Body of pancreas (tissue), 4 donors: Measurements from ENCODE around the gene BRCC3. TPM values are rescaled to one million over a fixed set of nuclear protein-coding genes. Genes with fewer than 3 reads are reported as not detected.
A peak's percentile ranks its signal among the peaks of the same experiment; 100 is the strongest.

Experiments
- ATAC-seq: fragments of 150-250 bp; one replicate; pipeline ENCODE4 v1.9.1; 2016
- DNase-seq, 4 donors: peaks; one replicate each; pipeline ENCODE4 v3.0.0-alpha.2; 2019
- H3K27ac ChIP-seq, 4 donors: fragments of 200-600 bp; sonication (generic); 1 replicate in 3 of 4; 2 replicates in 1 of 4; pipeline versions ENCODE4 v1.5.1 to v1.6.1; 2016 to 2019; ENCODE audit warnings: mild to moderate bottlenecking in 1 of 4, mixed read lengths in 1 of 4, moderate library complexity in 1 of 4
- H3K27me3 ChIP-seq, 2 donors: fragments of 200-600 bp; sonication (generic); one replicate each; pipeline ENCODE4 v1.6.0; 2016; ENCODE audit warnings: mild to moderate bottlenecking in 1 of 2
- H3K36me3 ChIP-seq, 2 donors: fragments of 200-600 bp; sonication (generic); replicated peaks in 1 of 2; 2 replicates each; pipeline ENCODE4 v1.5.1; 2016; ENCODE audit warnings: low read depth in 2 of 2; ENCODE audit not compliant: insufficient read depth in 1 of 2
- H3K4me1 ChIP-seq: fragments of 200-600 bp; sonication (generic); one replicate; pipeline ENCODE4 v1.6.0; 2016
- H3K4me3 ChIP-seq, 2 donors: fragments of 200-600 bp; sonication (generic); 1 replicate in 1 of 2; 2 replicates in 1 of 2; pipeline ENCODE4 v1.5.1; 2016 to 2019
- H3K9me3 ChIP-seq, 3 donors: fragments of 200-600 bp; sonication (generic); 1 replicate in 2 of 3; 2 replicates in 1 of 3; pipeline ENCODE4 v1.5.1; 2016
- CTCF ChIP-seq, 7 experiments: fragments of 450-650 bp in 4 of 7; fragments of 200-600 bp in 3 of 7; sonication (generic) in 3 of 7; IDR thresholded peaks; one replicate each; pipeline ENCODE4 v1.5.1; 2016 to 2019; ENCODE audit warnings: antibody characterized with exemption in 7 of 7
- POLR2A ChIP-seq, 3 donors: fragments of 450-650 bp; IDR thresholded peaks; one replicate each; pipeline ENCODE4 v1.6.1; 2016; ENCODE audit warnings: antibody characterized with exemption in 3 of 3, mild to moderate bottlenecking in 2 of 3
- WGBS, 2 donors: methylation state at CpG; one replicate each; pipeline ENCODE4 v1.1.5; 2017; 5-methylcytosine and 5-hydroxymethylcytosine counted together
- intact Hi-C: fragments of 100-400 bp; cut with DNase I; formaldehyde crosslinking; loops from one replicate; pipeline ENCODE4 v1.15.1; 2023
- total RNA-seq, 2 donors: library from RNA; depleted of rRNA; stranded (reverse); fragments of >200 nt; gene quantifications; one replicate each; pipeline ENCODE4 v1.1.0, GENCODE V29; 2016

The BRCC3 gene
- 1 to 10 TPM; 6.3 to 7.5 TPM for total RNA-seq

GRCh38 chrX:155070975-155071693, at the start of gene BRCC3, which contains the start of the genes CMC4 and MTCP1:
Gene BRCC3 (plus strand): TSS chrX:155071508. CDS start chrX:155071528, 20 bp downstream.
Gene CMC4 (minus strand): TSS chrX:155071136. CDS start chrX:155064023, 7,113 bp downstream.
Gene MTCP1 (minus strand): TSS chrX:155071136. CDS start chrX:155066010, 5,126 bp downstream.
- DNase-seq = peak; percentile 82 to 86 (median 84)
- intact Hi-C loops = no loop called here
- 1% methylated on average over 29 of the region's 81 CpGs; no CpG with 5 or more reads in 1 of the 2 donors for WGBS, 2 donors
- Histone ChIP-seq H3K4me1 (peaks cover 17% of the 10 kb centered on the region), H3K36me3 (no peaks in the 10 kb centered on the region), H3K27me3 (no peaks in the 10 kb centered on the region), H3K27ac (peak within 1 kb of the TSS; percentile 48 to 92 (median 80)), H3K9me3 (no peaks in the 10 kb centered on the region), H3K4me3 (peak within 1 kb of the TSS; percentile 26 to 32)
- peak; percentile 92 for ATAC-seq
- TF ChIP-seq CTCF (IDR thresholded peaks at IDR 0.05) (peak in 2 of 7 experiments; percentile 12 to 20), POLR2A (IDR thresholded peaks at IDR 0.05) (peak; percentile 44 to 73 (median 71))

- WGBS, 2 donors = 0 to 7% methylated on average over 1 of the region's 1 CpG
- peaks cover 20% of the 10 kb centered on the region for H3K4me1 ChIP-seq
- no peak within 1 kb of the TSS for H3K4me3 ChIP-seq
- H3K9me3 ChIP-seq = no peaks in the 10 kb centered on the region
- H3K27ac ChIP-seq = peak within 1 kb of the TSS in 1 of 4 donors; percentile 30
- ATAC-seq = no peak
- intact Hi-C loops = no loop called here
- H3K36me3 ChIP-seq = no peaks in the 10 kb centered on the region
- TF ChIP-seq POLR2A (IDR thresholded peaks at IDR 0.05) = peak in 1 of 3 donors; percentile 37
- no peak for TF ChIP-seq CTCF (IDR thresholded peaks at IDR 0.05)
- DNase-seq = no peak
- H3K27me3 ChIP-seq = no peaks in the 10 kb centered on the region
Measured at GRCh38 chrX:155022585-155022984, 48.7 kb upstream of the BRCC3 start, which contains the start of gene F8. Gene F8 (minus strand): TSS chrX:155022723. CDS start chrX:155022552, 171 bp downstream.

- no peak for DNase-seq
- Histone ChIP-seq H3K27ac (peak overlapping the region in 2 of 4 donors; percentile 11 to 30), H3K4me1 (peaks cover 20% of the 10 kb centered on the region), H3K36me3 (no peaks in the 10 kb centered on the region), H3K27me3 (no peaks in the 10 kb centered on the region), H3K9me3 (no peaks in the 10 kb centered on the region), H3K4me3 (no peak overlapping the region)
- TF ChIP-seq CTCF (IDR thresholded peaks at IDR 0.05) = no peak
- TF ChIP-seq POLR2A (IDR thresholded peaks at IDR 0.05) = no peak
- no peak for ATAC-seq
- intact Hi-C loops = no loop called here
- 78 to 83% methylated on average over 6 of the region's 6 CpGs for WGBS, 2 donors
Measured at GRCh38 chrX:155023907-155024833, 47.1 kb upstream of the BRCC3 start.

- peak overlapping the region; percentile 87 to 99 (median 96) for H3K27ac ChIP-seq
- TF ChIP-seq CTCF (IDR thresholded peaks at IDR 0.05) (no peak), POLR2A (IDR thresholded peaks at IDR 0.05) (no peak)
- DNase-seq (no peak), ATAC-seq (no peak)
- no peaks in the 10 kb centered on the region for H3K36me3 ChIP-seq
- H3K4me3 ChIP-seq = no peak overlapping the region
- H3K9me3 ChIP-seq = no peaks in the 10 kb centered on the region
- intact Hi-C loops = no loop called here
- no peaks in the 10 kb centered on the region for H3K27me3 ChIP-seq
- H3K4me1 ChIP-seq = peaks cover 20% of the 10 kb centered on the region
- 0% methylated on average over 9 to 16 of the region's 16 CpGs for WGBS, 2 donors
Measured at GRCh38 chrX:155026420-155026726, 44.9 kb upstream of the BRCC3 start.
